GM19438 (cell line): ENCODE data around the gene SAMD5.

ENCODE experiments used
- ATAC-seq: cut with Tn5 transposase; IDR thresholded peaks from one replicate; pipeline ENCODE4 v1.9.1; 2021; ENCODE audit warnings: low read depth; ENCODE audit not compliant: unreplicated experiment

Gene SAMD5

GRCh38 chr6:147564556-147564955 is 56.1 kb downstream of the SAMD5 start:
- no peak for ATAC-seq

DNA sequence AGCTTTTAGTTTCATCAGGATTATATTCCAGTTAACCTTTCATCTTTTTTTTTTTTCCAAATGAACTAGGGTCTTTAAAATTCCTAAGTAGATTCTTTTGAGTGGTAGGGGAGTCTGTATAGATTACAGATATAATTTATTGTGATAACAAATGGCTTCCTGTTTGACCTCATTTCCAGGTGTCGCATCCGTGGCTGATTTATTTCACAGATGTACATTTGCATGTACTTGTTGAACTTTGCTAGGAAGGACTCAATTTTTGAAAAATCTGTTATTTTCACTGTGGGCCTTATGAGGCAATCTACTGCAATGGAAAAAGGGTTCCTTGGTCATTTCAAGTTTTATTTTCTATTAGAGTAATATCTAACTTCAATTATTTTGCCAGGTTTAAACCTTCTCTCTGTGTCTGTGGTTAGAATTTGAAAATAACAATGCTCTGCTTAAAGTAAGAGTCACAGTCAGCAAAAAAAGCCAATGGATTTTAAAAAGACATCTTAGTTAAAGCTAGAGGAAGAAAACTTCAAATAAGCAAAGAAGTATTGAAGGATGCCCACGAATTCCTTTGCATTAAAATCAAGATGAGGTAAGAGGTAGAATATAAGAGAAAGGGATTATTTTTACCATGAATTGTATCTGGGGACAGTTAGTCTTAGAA is 57.9 kb downstream of the SAMD5 start:
- no peak for ATAC-seq

DNA sequence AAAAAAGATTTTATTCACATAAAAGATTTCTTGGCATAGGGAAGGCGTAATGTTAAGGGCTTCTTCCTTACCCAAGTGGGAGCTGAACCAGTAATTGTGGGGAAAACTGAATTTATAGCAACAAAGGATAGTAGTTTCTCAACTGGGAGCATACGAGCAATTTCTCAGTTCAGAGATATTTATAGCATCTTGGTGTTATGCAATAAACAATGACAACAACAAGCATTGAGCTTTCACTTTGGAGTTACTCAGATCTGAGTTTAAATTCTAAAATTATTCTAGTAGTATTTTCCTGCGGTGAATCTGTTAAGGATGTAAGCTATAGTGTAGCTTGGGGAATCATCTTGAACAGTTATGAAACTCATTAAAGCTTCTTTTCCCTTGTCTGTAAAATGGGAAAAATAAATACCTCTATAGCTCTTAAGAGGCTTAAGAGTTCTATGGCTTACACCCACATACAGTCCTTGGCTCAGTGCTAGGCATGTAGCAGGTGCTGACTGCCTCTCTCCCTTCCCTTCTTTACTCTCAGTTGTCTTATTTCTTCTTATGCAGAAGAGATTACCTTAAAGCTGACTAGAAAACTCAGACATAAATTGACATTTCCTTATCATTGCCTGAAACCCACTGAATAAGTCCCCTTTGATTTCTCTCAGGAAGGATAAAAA is 58.8 kb downstream of the SAMD5 start:
- ATAC-seq = no peak

- ATAC-seq = no peak
Observed at GRCh38 chr6:147569788-147570187, 61.3 kb downstream of the SAMD5 start.

- ATAC-seq = no peak
Observed at GRCh38 chr6:147570681-147571080, 62.2 kb downstream of the SAMD5 start.

GRCh38 chr6:147577488-147577887 is 69.0 kb downstream of the SAMD5 start:
- ATAC-seq = no peak

DNA sequence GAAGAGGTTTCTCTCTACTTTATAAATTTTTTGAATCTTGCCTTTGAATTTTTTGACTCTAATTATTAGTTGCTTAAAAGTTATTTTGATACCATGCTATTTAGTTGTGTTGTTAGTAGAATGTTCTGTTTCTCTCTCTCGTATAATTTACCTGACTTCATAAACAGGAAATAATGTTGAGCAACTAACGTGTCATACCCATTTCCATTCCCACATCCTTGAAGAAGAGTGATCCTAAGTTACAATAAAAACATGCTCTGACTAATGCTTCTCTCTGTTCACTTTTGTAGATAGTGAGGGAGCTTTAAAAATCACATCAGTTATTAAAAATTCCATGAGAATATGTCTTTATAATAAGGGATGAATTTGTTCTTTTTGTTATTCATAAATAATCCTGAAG is 69.7 kb downstream of the SAMD5 start:
- ATAC-seq = no peak

GRCh38 chr6:147578883-147579282 is 70.4 kb downstream of the SAMD5 start:
- no peak for ATAC-seq

DNA sequence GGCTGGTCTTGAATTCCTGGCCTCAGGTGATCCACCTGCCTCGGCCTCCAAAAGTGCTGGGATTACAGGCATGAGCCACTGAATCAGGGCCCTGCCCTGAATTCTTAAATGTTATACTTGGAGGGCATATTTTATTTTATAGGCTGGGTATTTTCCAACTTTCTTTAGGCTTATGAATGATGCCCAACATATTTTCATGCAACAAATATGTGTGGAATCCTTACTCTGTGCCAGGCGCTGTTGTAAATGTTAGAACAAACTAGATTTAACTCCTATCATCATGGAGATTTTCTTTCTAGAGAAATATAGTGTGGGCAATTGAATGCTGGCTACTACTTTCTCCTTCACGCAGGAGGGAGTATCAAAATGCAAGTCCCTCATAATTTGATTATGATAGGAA is 71.2 kb downstream of the SAMD5 start:
- ATAC-seq = no peak

GRCh38 chr6:147582991-147583390 is 74.5 kb downstream of the SAMD5 start:
- no peak for ATAC-seq

DNA sequence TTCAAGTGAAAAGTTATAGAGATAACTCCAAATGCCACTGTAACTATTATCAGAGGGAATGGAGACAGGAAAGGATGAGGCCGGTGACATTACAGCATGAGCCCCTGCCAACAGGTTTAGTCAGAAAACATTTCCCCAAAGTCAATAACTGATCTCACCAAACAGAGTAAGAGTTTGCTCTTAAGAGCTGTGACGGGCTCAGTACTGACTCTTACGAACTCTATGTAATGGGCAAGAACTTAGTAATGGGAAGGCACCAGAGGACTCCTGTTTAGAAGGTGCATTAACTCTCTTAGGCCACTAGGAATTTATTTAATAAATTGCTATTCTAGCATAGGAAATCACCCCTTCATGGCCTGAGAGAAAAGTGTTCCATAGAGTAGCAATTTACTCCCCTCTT is 76.8 kb downstream of the SAMD5 start:
- ATAC-seq = no peak

- no peak for ATAC-seq
Observed at GRCh38 chr6:147586044-147586443, 77.6 kb downstream of the SAMD5 start.

DNA sequence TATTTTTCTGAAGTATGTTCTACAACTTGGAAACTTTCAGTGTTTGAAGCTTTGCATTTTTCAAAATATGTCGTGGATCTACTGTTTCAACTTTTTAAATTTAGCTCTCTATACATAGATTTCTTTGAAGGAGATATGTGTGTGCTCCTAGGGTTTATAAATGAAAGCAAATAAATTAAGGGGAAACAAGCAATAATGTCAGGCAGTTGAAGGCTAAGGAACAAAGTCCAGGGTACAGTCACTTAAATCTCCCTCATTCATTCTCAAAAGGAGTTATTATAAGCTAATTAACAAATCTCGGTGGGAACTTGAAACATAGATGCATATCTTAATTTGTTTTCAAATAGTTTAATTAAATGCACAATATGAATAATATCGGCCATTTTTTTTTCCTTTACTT is 79.4 kb downstream of the SAMD5 start:
- no peak for ATAC-seq

GRCh38 chr6:147588469-147588868 is 80.0 kb downstream of the SAMD5 start:
- no peak for ATAC-seq

DNA sequence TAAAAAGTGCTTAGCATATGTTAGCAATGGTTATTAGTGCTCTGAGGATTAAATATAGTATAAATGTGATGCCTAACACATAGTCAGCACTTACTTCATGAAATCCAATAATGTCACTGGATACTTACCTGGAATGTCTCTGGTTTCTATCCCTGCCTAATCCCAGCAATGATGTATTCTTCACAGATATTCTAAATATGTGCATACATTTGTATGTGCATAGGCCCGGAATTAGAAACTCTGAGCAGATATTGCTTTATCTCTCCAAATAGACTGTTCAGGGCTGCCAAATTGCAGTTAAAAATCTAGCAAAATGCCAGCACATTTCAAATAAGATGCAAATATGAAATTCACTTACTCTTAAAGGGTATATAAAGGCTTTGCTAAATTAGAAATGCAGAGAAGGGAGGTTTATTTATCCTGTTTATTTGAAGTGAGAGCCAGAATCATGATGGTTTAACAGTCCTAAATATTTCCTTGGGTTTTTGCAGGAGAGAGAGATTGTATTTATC is 81.3 kb downstream of the SAMD5 start:
- no peak for ATAC-seq

- no peak for ATAC-seq
Observed at GRCh38 chr6:147595961-147596360, 87.5 kb downstream of the SAMD5 start.

DNA sequence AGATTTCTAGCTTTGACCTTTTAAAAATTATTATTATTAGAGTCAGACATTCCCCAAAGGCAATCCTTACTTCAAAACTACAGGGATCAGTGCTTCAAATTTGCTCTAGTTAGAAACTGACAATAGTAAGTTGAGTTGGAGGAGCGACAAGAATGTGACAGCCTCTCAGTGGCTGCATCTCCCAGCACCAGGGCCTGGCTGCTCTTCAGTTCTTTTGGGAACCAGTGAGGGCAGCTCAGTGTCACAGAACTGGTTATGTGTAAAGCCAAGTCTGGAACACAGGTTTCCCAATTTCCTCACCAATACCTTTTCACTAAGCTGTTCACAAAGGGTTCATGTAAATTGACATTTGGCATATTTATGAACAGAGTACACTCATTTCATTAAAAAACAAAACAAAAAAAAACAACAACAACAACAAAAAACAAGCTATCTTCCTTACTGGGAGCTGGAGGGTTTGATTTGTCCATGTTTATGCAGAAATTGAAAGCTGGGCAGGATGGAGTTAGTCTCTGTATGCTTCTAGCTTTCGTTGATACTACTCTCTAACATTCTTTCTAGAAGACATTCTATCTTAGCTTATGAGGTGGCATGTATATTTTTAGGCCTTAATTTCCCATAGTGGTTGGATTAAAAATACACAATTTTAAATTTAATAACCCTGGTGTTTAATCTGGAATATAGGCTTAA is 95.0 kb downstream of the SAMD5 start:
- ATAC-seq = no peak

DNA sequence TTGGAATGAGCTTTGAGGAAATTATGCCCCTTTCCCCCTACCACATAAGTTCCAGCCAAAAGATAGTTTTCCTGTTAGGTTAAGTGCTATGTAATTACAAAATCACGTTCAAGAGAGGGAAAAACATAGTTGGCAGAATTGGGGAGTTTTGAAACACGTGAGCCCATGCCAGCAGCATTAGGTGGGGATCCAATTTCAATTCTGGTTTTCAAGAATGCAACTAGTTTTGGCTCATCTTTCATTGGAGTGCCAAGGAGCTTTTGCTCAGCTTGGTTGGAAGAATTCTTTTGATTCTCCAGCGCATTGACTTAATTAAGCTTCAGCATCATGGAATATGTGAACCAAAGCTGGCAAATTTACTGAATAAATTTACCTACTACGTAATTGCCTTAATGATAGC is 95.9 kb downstream of the SAMD5 start:
- no peak for ATAC-seq

GRCh38 chr6:147611992-147612391 is 103.5 kb downstream of the SAMD5 start:
- ATAC-seq = no peak

GRCh38 chr6:147614501-147614900 is 106.0 kb downstream of the SAMD5 start:
- no peak for ATAC-seq

DNA sequence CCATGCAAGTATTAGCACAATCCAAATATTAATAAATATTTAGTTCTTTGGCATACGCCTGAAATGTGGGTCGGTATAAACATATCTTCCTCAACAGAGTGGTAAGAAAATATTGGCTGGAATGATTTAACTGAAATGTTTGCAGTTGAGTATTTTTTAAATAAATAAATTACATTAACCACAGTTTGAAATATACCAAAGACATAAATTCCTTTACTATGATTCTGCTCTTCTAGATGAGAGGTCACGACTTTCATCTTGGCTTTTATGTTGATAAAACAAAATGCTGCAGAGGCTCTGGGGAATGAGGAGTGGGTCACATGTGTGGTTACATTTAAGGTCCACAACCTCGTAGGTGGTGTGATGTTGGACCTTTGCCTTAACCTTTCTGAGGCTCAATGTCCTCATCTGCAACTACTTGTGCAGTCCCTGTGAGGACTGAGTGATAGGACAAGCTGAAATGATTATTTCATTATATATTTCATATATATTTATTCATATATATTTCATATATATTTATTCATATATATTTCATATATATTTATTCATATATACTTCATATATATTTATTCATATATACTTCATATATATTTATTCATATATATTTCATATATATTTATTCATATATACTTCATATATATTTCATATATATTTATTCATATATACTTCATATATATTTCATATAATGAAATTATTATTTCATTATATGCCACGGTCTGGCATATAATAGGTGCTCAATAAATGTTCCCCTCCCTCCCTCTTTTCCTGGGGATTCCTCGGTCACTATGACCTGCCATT is 107.4 kb downstream of the SAMD5 start:
- ATAC-seq = no peak
